Left ventricle myocardium inferior (tissue), 1 donor: ENCODE data around the gene QTRT2. TPM values are rescaled to one million over a fixed set of nuclear protein-coding genes. Genes with fewer than 3 reads are reported as not detected.

ENCODE experiments used
- DNase-seq: peaks from one replicate; pipeline ENCODE4 v3.0.0-alpha.2; 2020
- H3K27ac ChIP-seq: fragments of 200-600 bp; replicated peaks from 2 replicates; pipeline ENCODE4 v1.8.0; 2021
- H3K27me3 ChIP-seq: fragments of 200-600 bp; 2 replicates; pipeline ENCODE4 v1.8.0; 2021; ENCODE audit warnings: low read depth
- H3K36me3 ChIP-seq: fragments of 200-600 bp; 2 replicates; pipeline ENCODE4 v1.8.0; 2021
- H3K4me1 ChIP-seq: fragments of 200-600 bp; 2 replicates; pipeline ENCODE4 v1.8.0; 2021
- H3K4me3 ChIP-seq: fragments of 200-600 bp; 2 replicates; pipeline ENCODE4 v1.8.0; 2021; ENCODE audit warnings: mild to moderate bottlenecking, moderate library complexity
- H3K9me3 ChIP-seq: fragments of 200-600 bp; replicated peaks from 2 replicates; pipeline ENCODE4 v1.8.0; 2021
- CTCF ChIP-seq: fragments of 200-600 bp; IDR thresholded peaks from 2 replicates; pipeline ENCODE4 v1.8.0; 2021; ENCODE audit warnings: antibody characterized with exemption, mild to moderate bottlenecking, borderline replicate concordance
- intact Hi-C: fragments of 100-400 bp; cut with micrococcal nuclease; formaldehyde crosslinking; loops from one replicate; pipeline ENCODE4 v1.11.0; 2022
- total RNA-seq: library from RNA; stranded (reverse); fragmentation: NEBNext Ultra II Directional; extraction: Animal tissue kit (Norgen Biotek cat#: 25700); gene quantifications from one replicate; pipeline ENCODE4 v1.2.1, GENCODE V29; 2021
- donor health status: DM: no; HTN: yes; CAD: no; lungs with severe emphysema.

The QTRT2 gene
- total RNA-seq, 1 donor from 2014 or later: 4.1 TPM

DNA sequence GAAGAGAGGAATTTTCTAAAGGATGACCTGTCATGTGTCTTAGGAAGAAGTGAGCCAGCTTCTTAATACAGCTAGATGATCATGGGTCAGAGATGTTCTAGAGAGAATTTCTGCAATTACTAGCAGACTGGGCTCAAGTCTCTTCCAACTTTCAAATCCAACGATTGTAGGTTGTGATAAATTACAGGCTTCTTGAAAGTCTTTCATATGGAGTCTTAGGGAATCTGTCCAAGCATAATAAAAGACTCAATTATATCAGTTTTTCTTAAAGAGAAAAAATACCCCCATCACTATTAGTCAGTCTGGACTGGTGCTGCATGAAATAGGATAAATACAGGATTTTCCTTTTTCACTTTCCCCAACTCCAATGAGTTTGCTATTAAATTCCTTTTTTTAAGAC, 63.2 kb downstream of the QTRT2 start:
- H3K27ac ChIP-seq: no peak overlapping the region
- peaks cover 29% of the 10 kb centered on the region for H3K4me1 ChIP-seq
- H3K4me3 ChIP-seq: no peak overlapping the region
- DNase-seq: no peak
- TF ChIP-seq CTCF: no peak
- H3K9me3 ChIP-seq: no peaks in the 10 kb centered on the region
- intact Hi-C loops: no loop called here
- no peaks in the 10 kb centered on the region for H3K27me3 ChIP-seq
- H3K36me3 ChIP-seq: no peaks in the 10 kb centered on the region

- no peak for DNase-seq
- Histone ChIP-seq H3K27me3 (no peaks in the 10 kb centered on the region), H3K4me3 (no peak overlapping the region), H3K36me3 (no peaks in the 10 kb centered on the region), H3K4me1 (peaks cover 29% of the 10 kb centered on the region), H3K9me3 (no peaks in the 10 kb centered on the region), H3K27ac (no peak overlapping the region)
- no peak for TF ChIP-seq CTCF
- intact Hi-C loops: no loop called here
Observed at GRCh38 chr3:114120211-114120610, 63.7 kb downstream of the QTRT2 start.

DNA sequence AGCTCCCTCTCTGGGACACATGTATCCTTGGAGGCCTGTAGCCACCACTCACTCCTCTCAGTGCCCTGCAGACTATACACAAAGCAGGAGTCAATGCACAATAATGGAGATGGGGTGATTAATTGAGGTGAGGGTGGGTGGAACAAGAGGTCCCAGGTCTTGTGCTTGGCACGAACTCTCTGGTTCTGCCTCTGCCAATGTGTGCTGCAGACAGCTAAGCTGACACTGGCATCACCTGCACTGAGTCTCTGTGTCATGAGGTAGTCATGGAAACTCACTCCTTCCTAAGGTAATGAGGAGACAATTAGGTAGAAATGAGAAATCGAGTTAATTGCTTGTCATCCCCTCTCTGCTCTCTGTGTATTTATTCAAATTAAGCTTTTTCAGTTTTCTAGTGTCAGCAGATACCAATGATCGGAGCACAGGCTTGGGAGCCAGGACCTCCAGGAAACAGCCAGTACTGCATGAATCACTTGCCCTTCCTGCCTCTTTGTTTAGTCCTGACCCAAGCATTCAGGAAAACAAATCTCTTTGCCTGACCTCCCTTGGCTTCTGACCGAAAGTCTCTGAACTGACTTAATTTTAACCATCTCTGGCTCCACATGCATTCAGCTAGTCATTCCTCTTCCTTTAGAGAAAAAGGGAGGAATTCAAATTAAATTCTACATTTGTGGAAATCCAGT, 65.6 kb downstream of the QTRT2 start:
- no peaks in the 10 kb centered on the region for H3K27me3 ChIP-seq
- H3K4me3 ChIP-seq: no peak overlapping the region
- H3K27ac ChIP-seq: peak overlapping the region; percentile 82
- intact Hi-C loops: no loop called here
- no peak for TF ChIP-seq CTCF
- H3K36me3 ChIP-seq: no peaks in the 10 kb centered on the region
- DNase-seq: no peak
- peaks cover 29% of the 10 kb centered on the region for H3K4me1 ChIP-seq
- H3K9me3 ChIP-seq: no peaks in the 10 kb centered on the region

DNA sequence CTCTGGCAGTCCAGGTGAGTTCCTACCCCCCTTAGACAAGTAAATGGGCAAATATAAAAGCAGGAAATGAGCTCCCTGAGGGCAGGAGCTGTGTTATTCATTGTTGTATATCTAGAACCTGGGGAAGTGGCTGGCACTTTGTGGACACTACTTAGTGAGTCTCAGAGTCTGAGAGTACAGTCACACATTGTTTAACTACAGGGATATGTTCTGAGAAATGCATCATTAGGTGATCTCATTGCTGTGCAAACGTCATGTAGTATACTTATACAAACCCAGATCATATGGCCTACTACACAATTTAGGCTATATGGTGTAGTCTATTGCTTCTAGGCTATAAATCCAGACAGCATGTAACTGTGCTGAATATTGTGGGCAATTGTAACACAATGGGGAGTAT, 69.9 kb downstream of the QTRT2 start:
- Histone ChIP-seq H3K36me3 (no peaks in the 10 kb centered on the region), H3K27ac (no peak overlapping the region), H3K9me3 (no peaks in the 10 kb centered on the region), H3K4me3 (no peak overlapping the region), H3K27me3 (no peaks in the 10 kb centered on the region), H3K4me1 (peaks cover 16% of the 10 kb centered on the region)
- no peak for TF ChIP-seq CTCF
- intact Hi-C loops: no loop called here
- DNase-seq: no peak

GRCh38 chr3:114127517-114127916, 71.0 kb downstream of the QTRT2 start:
- no peak for DNase-seq
- H3K4me1 ChIP-seq: peaks cover 9% of the 10 kb centered on the region
- TF ChIP-seq CTCF: no peak
- H3K9me3 ChIP-seq: no peaks in the 10 kb centered on the region
- H3K27me3 ChIP-seq: no peaks in the 10 kb centered on the region
- H3K4me3 ChIP-seq: no peak overlapping the region
- no peaks in the 10 kb centered on the region for H3K36me3 ChIP-seq
- H3K27ac ChIP-seq: no peak overlapping the region
- intact Hi-C loops: no loop called here
